T-cell (primary cell): Measurements from ENCODE around the gene CEP89. TPM values are rescaled to one million over a fixed set of nuclear protein-coding genes. Genes with fewer than 3 reads are reported as not detected.

Experiments used
- ATAC-seq, 4 experiments: fragments of 200-7000 bp in 3 of 4; fragments of 150-1000 bp in 1 of 4; cut with Tn5 transposase; replicated peaks in 1 of 4; 1 replicate in 3 of 4; 2 replicates in 1 of 4; pipeline ENCODE4 v1.10.0; 2021; ENCODE audit warnings: moderate library complexity in 3 of 4, mild to moderate bottlenecking in 2 of 4, moderate number of reproducible peaks in 1 of 4
- CTCF ChIA-PET, 2 donors: fragments of 300-600 bp; sonication (Branson Sonifier 250); formaldehyde crosslinking; loops; one replicate each; lab custom pipeline; 2022; ENCODE audit warnings: antibody characterized with exemption in 2 of 2; lab: Charles Lee
- POLR2A ChIA-PET, 2 donors: fragments of 300-600 bp; sonication (Branson Sonifier 250); formaldehyde crosslinking; loops; one replicate each; lab custom pipeline; 2022; ENCODE audit warnings: antibody characterized with exemption in 2 of 2; lab: Charles Lee
- DNase-seq, 35 experiments: peaks; one replicate each; pipeline versions ENCODE4 v3.0.0 to v3.0.0-alpha.2; 2013 to 2023
- H3K27ac ChIP-seq: one replicate; pipeline ENCODE4 v1.5.1; 2013; ENCODE audit warnings: low read length
- H3K27me3 ChIP-seq, 2 experiments: replicated peaks in 1 of 2; 1 replicate in 1 of 2; 2 replicates in 1 of 2; pipeline versions ENCODE4 v1.6.1 to v1.7.0; 2013; ENCODE audit warnings: low read length in 1 of 2, mixed read lengths in 1 of 2; ENCODE audit not compliant: control insufficient read depth in 2 of 2, insufficient read depth in 2 of 2; ENCODE audit errors: extremely low read depth in 1 of 2
- H3K36me3 ChIP-seq, 2 donors: 1 replicate in 1 of 2; 2 replicates in 1 of 2; pipeline versions ENCODE4 v1.6.1 to v1.7.0; 2013; ENCODE audit warnings: low read length in 1 of 2; ENCODE audit not compliant: control insufficient read depth in 2 of 2, insufficient read depth in 1 of 2; ENCODE audit errors: extremely low read depth in 1 of 2
- H3K4me1 ChIP-seq, 2 experiments: 1 replicate in 1 of 2; 2 replicates in 1 of 2; pipeline versions ENCODE4 v1.6.1 to v1.7.0; 2013; ENCODE audit warnings: low read length in 2 of 2, mixed read lengths in 1 of 2; ENCODE audit not compliant: insufficient read depth in 2 of 2, control insufficient read depth in 1 of 2; ENCODE audit errors: extremely low read depth in 1 of 2
- H3K4me3 ChIP-seq, 2 donors: 1 replicate in 1 of 2; 2 replicates in 1 of 2; pipeline versions ENCODE4 v1.5.1 to v1.7.0; 2013; ENCODE audit warnings: mild to moderate bottlenecking in 2 of 2, low read length in 1 of 2, moderate library complexity in 1 of 2; ENCODE audit not compliant: control insufficient read depth in 1 of 2; ENCODE audit errors: extremely low read depth in 1 of 2
- H3K9me3 ChIP-seq: 2 replicates; pipeline ENCODE4 v1.7.0; 2013
- H3K27ac Mint-ChIP-seq, 2 donors: one replicate each; pipeline ENCODE4 v1.8.0; 2020 to 2021; ENCODE audit warnings: mild to moderate bottlenecking in 2 of 2, mixed read lengths in 2 of 2
- H3K27me3 Mint-ChIP-seq, 2 donors: one replicate each; pipeline ENCODE4 v1.8.0; 2021 to 2022; ENCODE audit warnings: mixed read lengths in 2 of 2
- H3K36me3 Mint-ChIP-seq: one replicate; pipeline ENCODE4 v1.8.0; 2021; ENCODE audit warnings: mixed read lengths
- H3K4me1 Mint-ChIP-seq, 3 donors: one replicate each; pipeline ENCODE4 v1.8.0; 2020 to 2022; ENCODE audit warnings: mixed read lengths in 3 of 3, mild to moderate bottlenecking in 1 of 3
- H3K4me3 Mint-ChIP-seq, 3 donors: one replicate each; pipeline ENCODE4 v1.8.0; 2020 to 2022; ENCODE audit warnings: mild to moderate bottlenecking in 3 of 3, mixed read lengths in 3 of 3, moderate library complexity in 3 of 3
- H3K9me3 Mint-ChIP-seq, 3 donors: one replicate each; pipeline ENCODE4 v1.8.0; 2020 to 2022; ENCODE audit warnings: mixed read lengths in 3 of 3
- WGBS: methylation state at CpG from one replicate; pipeline ENCODE4 v1.1.5; 2013; ENCODE audit warnings: missing lambda C conversion rate; ENCODE audit not compliant: insufficient coverage; 5-methylcytosine and 5-hydroxymethylcytosine counted together
- total RNA-seq, 35 experiments: library from RNA in 6 of 35; stranded (reverse) in 6 of 35; fragments of 120-200 nt in 1 of 35; gene quantifications; one replicate each; pipeline versions ENCODE4 v1.2.1 to v1.2.4 and lab custom pipeline; 2013 to 2026

The CEP89 gene
- total RNA-seq, 5 donors from 2014 or later (not counting 1 experiment from before 2014, with no cell fraction given): 8.1 to 19.9 (median 16.6) TPM

- Mint-ChIP-seq H3K27ac (no peak overlapping the region), H3K36me3 (peaks cover 35% of the 10 kb centered on the region)
- ATAC-seq: no peak
These were observed 50.1 kb downstream of the CEP89 start for GRCh38 chr19:32921624-32922023.

GRCh38 chr19:32919365-32919764 lies 52.4 kb downstream of the CEP89 start:
- Histone ChIP-seq H3K27ac (no peak overlapping the region), H3K36me3 (peaks cover 7 to 9% of the 10 kb centered on the region in 2 donors), H3K4me1 (no peaks in the 10 kb centered on the region), H3K9me3 (no peaks in the 10 kb centered on the region), H3K27me3 (no peaks in the 10 kb centered on the region), H3K4me3 (no peak overlapping the region)
- no peak for ATAC-seq
- 83% methylated on average over 1 of the region's 4 CpGs for WGBS
- Mint-ChIP-seq H3K9me3 (no peaks in the 10 kb centered on the region), H3K27ac (no peak overlapping the region), H3K4me3 (no peak overlapping the region), H3K36me3 (peaks cover 29% of the 10 kb centered on the region), H3K27me3 (no peaks in the 10 kb centered on the region), H3K4me1 (no peaks in the 10 kb centered on the region)
- DNase-seq: no peak
- ChIA-PET POLR2A (no interaction called here), CTCF (no interaction called here)

More at GRCh38 chr19:32921624-32922023, 50.1 kb downstream of the CEP89 start:
- DNase-seq: no peak
- Histone ChIP-seq H3K4me3 (no peak overlapping the region), H3K27ac (no peak overlapping the region), H3K9me3 (no peaks in the 10 kb centered on the region), H3K36me3 (peaks cover 4 to 11% of the 10 kb centered on the region in 2 donors), H3K27me3 (no peaks in the 10 kb centered on the region), H3K4me1 (no peaks in the 10 kb centered on the region)
- 83% methylated on average over 3 of the region's 3 CpGs for WGBS
- CTCF ChIA-PET: interaction anchor here in 1 of 2 donors (0.6 kb wide), 1 partner anchor 137 kb away, joined by 3 read pairs; no protein-coding TSS in a partner anchor
- POLR2A ChIA-PET: no interaction called here
- Mint-ChIP-seq H3K9me3 (no peaks in the 10 kb centered on the region), H3K4me3 (no peak overlapping the region), H3K27me3 (no peaks in the 10 kb centered on the region), H3K4me1 (no peaks in the 10 kb centered on the region)

- H3K27ac Mint-ChIP-seq: peak overlapping the region in 1 of 2 donors; percentile 41
- H3K36me3 Mint-ChIP-seq: peaks cover 20% of the 10 kb centered on the region
- H3K27me3 ChIP-seq: no peaks in the 10 kb centered on the region
These were observed 54.2 kb downstream of the CEP89 start for GRCh38 chr19:32917616-32917996.

GRCh38 chr19:32916969-32917615 lies 54.7 kb downstream of the CEP89 start:
- no peak overlapping the region for H3K27ac ChIP-seq
- H3K27me3 Mint-ChIP-seq: no peaks in the 10 kb centered on the region
- DNase-seq (no peak), ATAC-seq (no peak)
- peak overlapping the region in 1 of 2 donors; percentile 41 for H3K27ac Mint-ChIP-seq
- H3K36me3 ChIP-seq: peaks cover 3 to 6% of the 10 kb centered on the region in 2 donors
- H3K36me3 Mint-ChIP-seq: peaks cover 25% of the 10 kb centered on the region
- POLR2A ChIA-PET: no interaction called here
- no peaks in the 10 kb centered on the region for H3K9me3 ChIP-seq
- H3K4me1 ChIP-seq: no peaks in the 10 kb centered on the region
- no peaks in the 10 kb centered on the region for H3K9me3 Mint-ChIP-seq
- CTCF ChIA-PET: no interaction called here
- H3K27me3 ChIP-seq: no peaks in the 10 kb centered on the region
- no peaks in the 10 kb centered on the region for H3K4me1 Mint-ChIP-seq
- H3K4me3 Mint-ChIP-seq: no peak overlapping the region
- 100% methylated on average over 1 of the region's 4 CpGs for WGBS
- H3K4me3 ChIP-seq: no peak overlapping the region

More at GRCh38 chr19:32917616-32917996, 54.2 kb downstream of the CEP89 start:
- no peak overlapping the region for H3K4me3 ChIP-seq
- ChIA-PET CTCF (no interaction called here), POLR2A (no interaction called here)
- Mint-ChIP-seq H3K27me3 (no peaks in the 10 kb centered on the region), H3K4me1 (no peaks in the 10 kb centered on the region), H3K4me3 (no peak overlapping the region), H3K9me3 (no peaks in the 10 kb centered on the region)
- DNase-seq (no peak), ATAC-seq (no peak)
- H3K9me3 ChIP-seq: no peaks in the 10 kb centered on the region
- H3K27ac ChIP-seq: no peak overlapping the region
- 100% methylated on average over 2 of the region's 8 CpGs for WGBS
- no peaks in the 10 kb centered on the region for H3K4me1 ChIP-seq
- peaks cover 3 to 6% of the 10 kb centered on the region in 2 donors for H3K36me3 ChIP-seq

GRCh38 chr19:32914879-32915660 lies 56.7 kb downstream of the CEP89 start:
- peaks cover 3 to 4% of the 10 kb centered on the region in 2 donors for H3K36me3 ChIP-seq
- no peaks in the 10 kb centered on the region for H3K9me3 Mint-ChIP-seq
- peaks cover 29% of the 10 kb centered on the region for H3K36me3 Mint-ChIP-seq
- 93% methylated on average over 7 of the region's 12 CpGs for WGBS
- no peaks in the 10 kb centered on the region for H3K4me1 Mint-ChIP-seq
- DNase-seq (no peak), ATAC-seq (no peak)
- H3K4me1 ChIP-seq: no peaks in the 10 kb centered on the region
- H3K4me3 ChIP-seq: no peak overlapping the region
- no peaks in the 10 kb centered on the region for H3K27me3 ChIP-seq
- no peak overlapping the region for H3K4me3 Mint-ChIP-seq
- H3K27ac Mint-ChIP-seq: no peak overlapping the region
- POLR2A ChIA-PET: no interaction called here
- no peaks in the 10 kb centered on the region for H3K27me3 Mint-ChIP-seq
- no peak overlapping the region for H3K27ac ChIP-seq
- no peaks in the 10 kb centered on the region for H3K9me3 ChIP-seq
- CTCF ChIA-PET: no interaction called here

GRCh38 chr19:32911467-32911866 lies 60.3 kb downstream of the CEP89 start:
- H3K4me3 ChIP-seq: no peak overlapping the region
- no peaks in the 10 kb centered on the region for H3K27me3 ChIP-seq
- ATAC-seq: no peak
- Mint-ChIP-seq H3K27me3 (no peaks in the 10 kb centered on the region), H3K9me3 (peaks cover 0 to 2% (median 0%) of the 10 kb centered on the region in 3 donors), H3K27ac (no peak overlapping the region), H3K4me3 (no peak overlapping the region), H3K36me3 (peaks cover 50% of the 10 kb centered on the region), H3K4me1 (no peaks in the 10 kb centered on the region)
- peaks cover 0 to 14% of the 10 kb centered on the region in 2 donors for H3K36me3 ChIP-seq
- no peaks in the 10 kb centered on the region for H3K4me1 ChIP-seq
- ChIA-PET POLR2A (no interaction called here), CTCF (interaction anchor here in 1 of 2 donors (0.6 kb wide), 1 partner anchor 279 kb away, joined by 3 read pairs; no protein-coding TSS in a partner anchor)
- no peak overlapping the region for H3K27ac ChIP-seq
- 95% methylated on average over 3 of the region's 4 CpGs for WGBS
- no peaks in the 10 kb centered on the region for H3K9me3 ChIP-seq
- DNase-seq: no peak
